H9 (cell line): Measurements from ENCODE around the gene DCXR. TPM values are rescaled to one million over a fixed set of nuclear protein-coding genes. Genes with fewer than 3 reads are reported as not detected.
A peak's percentile ranks its signal among the peaks of the same experiment; 100 is the strongest.

ENCODE experiments used
- DNase-seq: peaks from one replicate; pipeline ENCODE4 v3.0.0-alpha.2; 2017
- H2AFZ ChIP-seq: one replicate; pipeline ENCODE4 v1.6.1; 2013; ENCODE audit warnings: mild to moderate bottlenecking, low read length, control low read depth, moderate library complexity
- H2AK5ac ChIP-seq: 2 replicates; pipeline ENCODE4 v1.6.1; 2013; ENCODE audit warnings: low read length, control low read depth, mixed read lengths; ENCODE audit not compliant: insufficient read length
- H2BK120ac ChIP-seq: one replicate; pipeline ENCODE4 v1.6.1; 2013; ENCODE audit warnings: low read depth, mild to moderate bottlenecking, low read length, control low read depth, inconsistent platforms; ENCODE audit not compliant: poor library complexity, severe bottlenecking
- H2BK12ac ChIP-seq: 2 replicates; pipeline ENCODE4 v1.6.1; 2013; ENCODE audit warnings: low read length, control low read depth, mixed read lengths, low read depth; ENCODE audit not compliant: insufficient read length
- H2BK15ac ChIP-seq: 2 replicates; pipeline ENCODE4 v1.6.1; 2013; ENCODE audit warnings: low read depth, low read length, control low read depth
- H2BK20ac ChIP-seq: one replicate; pipeline ENCODE4 v1.6.1; 2013; ENCODE audit warnings: low read depth, mild to moderate bottlenecking, low read length, control low read depth, inconsistent platforms; ENCODE audit not compliant: poor library complexity, severe bottlenecking
- H2BK5ac ChIP-seq: 2 replicates; pipeline ENCODE4 v1.6.1; 2013; ENCODE audit warnings: low read length, control low read depth, mixed read lengths; ENCODE audit not compliant: insufficient read length
- H3K14ac ChIP-seq: 2 replicates; pipeline ENCODE4 v1.6.1; 2013; ENCODE audit warnings: low read length, control low read depth; ENCODE audit not compliant: insufficient read depth
- H3K18ac ChIP-seq: 2 replicates; pipeline ENCODE4 v1.6.1; 2013; ENCODE audit warnings: low read depth, mild to moderate bottlenecking, mixed read lengths, low read length, control low read depth; ENCODE audit not compliant: insufficient read length
- H3K23ac ChIP-seq: 2 replicates; pipeline ENCODE4 v1.6.1; 2013; ENCODE audit warnings: low read length, control low read depth, mixed read lengths, low read depth; ENCODE audit not compliant: insufficient read length
- H3K23me2 ChIP-seq: 2 replicates; pipeline ENCODE4 v1.6.1; 2013; ENCODE audit warnings: low read depth, mild to moderate bottlenecking, mixed read lengths, low read length, control low read depth; ENCODE audit not compliant: insufficient read length, poor library complexity, severe bottlenecking
- H3K27ac ChIP-seq: 2 replicates; pipeline ENCODE4 v1.5.1; 2013; ENCODE audit warnings: low read length, control low read depth, mixed read lengths, low read depth; ENCODE audit not compliant: insufficient read length
- H3K27me3 ChIP-seq: 2 replicates; pipeline ENCODE4 v1.6.1; 2013; ENCODE audit warnings: low read length, control low read depth, inconsistent platforms; ENCODE audit not compliant: insufficient read depth
- H3K4ac ChIP-seq: 2 replicates; pipeline ENCODE4 v1.6.1; 2013; ENCODE audit warnings: low read depth, mild to moderate bottlenecking, control low read depth, inconsistent platforms, low read length, moderate library complexity
- H3K4me1 ChIP-seq: 2 replicates; pipeline ENCODE4 v1.6.1; 2013; ENCODE audit warnings: low read length, control low read depth, inconsistent platforms; ENCODE audit not compliant: insufficient read depth
- H3K4me2 ChIP-seq: 2 replicates; pipeline ENCODE4 v1.6.1; 2013; ENCODE audit warnings: low read length, control low read depth, mixed read lengths; ENCODE audit not compliant: insufficient read length, insufficient read depth
- H3K56ac ChIP-seq: 2 replicates; pipeline ENCODE4 v1.6.1; 2013; ENCODE audit warnings: low read depth, mild to moderate bottlenecking, mixed read lengths, low read length, control low read depth; ENCODE audit not compliant: insufficient read length
- H3K79me1 ChIP-seq: 2 replicates; pipeline ENCODE4 v1.6.1; 2013; ENCODE audit warnings: low read depth, mild to moderate bottlenecking, moderate library complexity, low read length, control low read depth, inconsistent platforms; ENCODE audit not compliant: insufficient read depth, poor library complexity, severe bottlenecking
- H3K79me2 ChIP-seq: 2 replicates; pipeline ENCODE4 v1.6.1; 2013; ENCODE audit warnings: low read length, control low read depth, inconsistent platforms; ENCODE audit not compliant: insufficient read depth
- H3K9ac ChIP-seq: 2 replicates; pipeline ENCODE4 v1.6.1; 2013; ENCODE audit warnings: low read length, control low read depth, mixed read lengths; ENCODE audit not compliant: insufficient read length; ENCODE audit errors: extremely low read depth
- H3K9me3 ChIP-seq: one replicate; pipeline ENCODE4 v1.6.1; 2013; ENCODE audit warnings: low read depth, low read length, inconsistent platforms; ENCODE audit not compliant: control insufficient read depth
- H3T11ph ChIP-seq: one replicate; pipeline ENCODE4 v1.6.1; 2013; ENCODE audit warnings: mild to moderate bottlenecking, low read length, control low read depth, inconsistent platforms
- H4K20me1 ChIP-seq: one replicate; pipeline ENCODE4 v1.6.1; 2013; ENCODE audit not compliant: control insufficient read depth, insufficient read length, insufficient read depth
- H4K5ac ChIP-seq: 2 replicates; pipeline ENCODE4 v1.6.1; 2013; ENCODE audit warnings: low read depth, mild to moderate bottlenecking, mixed read lengths, low read length, control low read depth; ENCODE audit not compliant: insufficient read length
- H4K8ac ChIP-seq: replicated peaks from 2 replicates; pipeline ENCODE4 v1.6.1; 2013; ENCODE audit warnings: low read length, control low read depth, mixed read lengths, low read depth; ENCODE audit not compliant: insufficient read length
- H4K91ac ChIP-seq: 2 replicates; pipeline ENCODE4 v1.6.1; 2013; ENCODE audit warnings: low read depth, mild to moderate bottlenecking, moderate library complexity, mixed read lengths, low read length, control low read depth; ENCODE audit not compliant: insufficient read length
- H3K27ac Mint-ChIP-seq, 3 experiments: 2 replicates in 2 of 3; 3 replicates in 1 of 3; pipeline ENCODE4 v1.8.0; 2020 to 2021; ENCODE audit warnings: mixed read lengths in 3 of 3, mild to moderate bottlenecking in 1 of 3, moderate library complexity in 1 of 3
- H3K27me3 Mint-ChIP-seq: 2 replicates; pipeline ENCODE4 v1.8.0; 2021; ENCODE audit warnings: low read depth, mild to moderate bottlenecking, moderate library complexity, mixed read lengths
- H3K36me3 Mint-ChIP-seq, 3 experiments: 2 replicates in 2 of 3; 3 replicates in 1 of 3; pipeline ENCODE4 v1.8.0; 2020 to 2021; ENCODE audit warnings: low read depth in 3 of 3, mixed read lengths in 3 of 3; ENCODE audit not compliant: insufficient read depth in 1 of 3
- H3K4me1 Mint-ChIP-seq, 2 experiments: 2 replicates each; pipeline ENCODE4 v1.8.0; 2020; ENCODE audit warnings: mixed read lengths in 2 of 2
- H3K4me3 Mint-ChIP-seq, 2 experiments: 2 replicates in 1 of 2; 3 replicates in 1 of 2; pipeline ENCODE4 v1.8.0; 2020 to 2021; ENCODE audit warnings: mild to moderate bottlenecking in 2 of 2, mixed read lengths in 2 of 2, moderate library complexity in 1 of 2
- H3K9me3 Mint-ChIP-seq, 2 experiments: 2 replicates in 1 of 2; 3 replicates in 1 of 2; pipeline ENCODE4 v1.8.0; 2020; ENCODE audit warnings: mild to moderate bottlenecking in 2 of 2, mixed read lengths in 2 of 2, moderate library complexity in 1 of 2
- CTCF ChIP-seq: fragments of 200-600 bp; sonication (generic); conservative IDR thresholded peaks from 3 replicates; pipeline ENCODE4 v1.8.0; 2021; ENCODE audit warnings: antibody characterized with exemption, mild to moderate bottlenecking
- WGBS: extraction: QIAGEN DNeasy Blood & Tissue Kit; methylation state at CpG from one replicate; pipeline ENCODE4 v1.1.7; 2013; ENCODE audit warnings: missing lambda C conversion rate, low lambda C conversion rate, mixed read lengths; ENCODE audit not compliant: insufficient read length; ENCODE audit errors: extremely low coverage; 5-methylcytosine and 5-hydroxymethylcytosine counted together
- total RNA-seq: library from RNA; stranded (reverse); gene quantifications from 2 replicates; pipeline ENCODE4 v1.2.1, GENCODE V29; 2021

Gene DCXR
- total RNA-seq, 1 experiment from 2014 or later, result 93.6 TPM

DNA sequence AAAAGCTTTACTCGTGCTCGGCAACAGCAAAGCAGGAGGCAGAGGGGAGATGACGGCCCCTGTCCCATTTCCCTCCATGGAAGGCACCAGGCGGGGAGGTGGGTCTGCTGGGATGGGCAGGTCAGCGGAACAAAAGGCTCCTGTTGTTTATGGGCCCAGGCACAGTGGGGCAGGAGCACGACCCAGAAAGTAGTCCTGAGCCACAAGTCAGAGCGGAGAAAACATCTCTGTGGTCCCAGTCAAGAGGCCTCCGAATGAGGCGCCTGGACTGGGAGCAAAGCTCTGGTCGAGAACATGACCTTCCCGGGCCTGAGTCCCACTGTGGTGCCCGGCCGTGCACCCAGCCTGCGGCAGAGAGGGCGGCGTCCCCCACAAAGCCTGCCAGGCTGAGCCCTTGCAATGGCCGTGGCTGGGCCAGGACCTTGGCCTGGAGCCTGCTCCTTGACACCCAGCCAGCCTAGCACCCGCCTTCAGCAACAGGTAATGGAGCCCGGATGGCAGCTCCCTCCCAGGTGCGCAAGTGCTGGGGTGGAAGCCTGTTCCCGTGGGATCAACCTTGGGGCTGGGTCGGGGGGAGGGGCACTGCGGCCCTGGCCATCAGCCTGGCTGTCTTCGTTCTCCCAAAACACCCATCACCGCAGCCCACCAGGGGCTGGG lies 10.5 kb upstream of the DCXR start:
- H4K8ac ChIP-seq, result no peak overlapping the region
- H2BK12ac ChIP-seq, result no peak overlapping the region
- H2BK5ac ChIP-seq, result no peak overlapping the region
- H3K27ac ChIP-seq, result no peak overlapping the region
- H2BK15ac ChIP-seq, result no peak overlapping the region
- no peak for TF ChIP-seq CTCF
- no peak overlapping the region for H4K91ac ChIP-seq
- Mint-ChIP-seq H3K36me3 (peaks cover 6 to 23% (median 21%) of the 10 kb centered on the region in 3 experiments; a peak in 6 of 7 replicates), H3K27me3 (no peaks in the 10 kb centered on the region; the same call in 1 of the 2 replicates), H3K4me1 (peaks cover 5 to 17% of the 10 kb centered on the region in 2 experiments; a peak in 2 of 4 replicates), H3K27ac (peak overlapping the region in 1 of 3 experiments; percentile 49; a peak in 2 of 7 replicates), H3K4me3 (no peak overlapping the region), H3K9me3 (no peaks in the 10 kb centered on the region)
- WGBS, result no CpG with 5 or more reads among the region's 25 CpGs
- no peak overlapping the region for H3K14ac ChIP-seq
- H3T11ph ChIP-seq, result no peak overlapping the region
- no peak overlapping the region for H3K4me2 ChIP-seq
- H3K4ac ChIP-seq, result no peak overlapping the region
- H3K56ac ChIP-seq, result no peak overlapping the region
- H3K27me3 ChIP-seq, result no peaks in the 10 kb centered on the region
- no peak overlapping the region for H3K23ac ChIP-seq
- H4K20me1 ChIP-seq, result no peaks in the 10 kb centered on the region
- H2BK120ac ChIP-seq, result no peak overlapping the region
- no peak overlapping the region for H4K5ac ChIP-seq
- DNase-seq, result no peak
- no peak overlapping the region for H2AK5ac ChIP-seq
- H2AFZ ChIP-seq, result no peak overlapping the region
- no peak overlapping the region for H2BK20ac ChIP-seq
- no peaks in the 10 kb centered on the region for H3K79me2 ChIP-seq
- no peaks in the 10 kb centered on the region for H3K23me2 ChIP-seq
- H3K4me1 ChIP-seq, result no peaks in the 10 kb centered on the region; the same call in 1 of the 2 replicates
- H3K79me1 ChIP-seq, result peaks cover 2% of the 10 kb centered on the region
- no peaks in the 10 kb centered on the region for H3K9me3 ChIP-seq
- H3K9ac ChIP-seq, result no peak overlapping the region
- H3K18ac ChIP-seq, result no peak overlapping the region
